ENCODE results near the gene AGBL1.

Gene AGBL1

DNA sequence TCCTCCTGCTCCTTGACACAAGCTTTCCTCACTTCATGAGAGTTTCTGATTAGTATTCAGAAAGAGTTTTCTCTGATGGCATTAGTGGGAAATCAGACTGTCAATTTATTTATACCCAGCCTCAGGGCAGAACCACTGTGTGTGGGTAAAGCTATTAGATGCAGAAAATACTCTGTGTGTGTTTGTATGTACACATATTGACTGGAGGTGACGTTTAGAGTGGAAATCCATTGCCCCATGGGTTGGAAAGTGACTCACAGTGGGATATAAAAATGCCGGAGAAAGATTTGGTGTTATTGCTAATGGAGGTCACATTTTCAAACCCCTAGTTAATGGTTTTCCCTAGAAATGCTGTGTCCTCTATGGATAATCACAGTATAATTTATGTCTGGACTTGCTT, 577.6 kb downstream of the AGBL1 start:
- no peak for DNase-seq

DNA sequence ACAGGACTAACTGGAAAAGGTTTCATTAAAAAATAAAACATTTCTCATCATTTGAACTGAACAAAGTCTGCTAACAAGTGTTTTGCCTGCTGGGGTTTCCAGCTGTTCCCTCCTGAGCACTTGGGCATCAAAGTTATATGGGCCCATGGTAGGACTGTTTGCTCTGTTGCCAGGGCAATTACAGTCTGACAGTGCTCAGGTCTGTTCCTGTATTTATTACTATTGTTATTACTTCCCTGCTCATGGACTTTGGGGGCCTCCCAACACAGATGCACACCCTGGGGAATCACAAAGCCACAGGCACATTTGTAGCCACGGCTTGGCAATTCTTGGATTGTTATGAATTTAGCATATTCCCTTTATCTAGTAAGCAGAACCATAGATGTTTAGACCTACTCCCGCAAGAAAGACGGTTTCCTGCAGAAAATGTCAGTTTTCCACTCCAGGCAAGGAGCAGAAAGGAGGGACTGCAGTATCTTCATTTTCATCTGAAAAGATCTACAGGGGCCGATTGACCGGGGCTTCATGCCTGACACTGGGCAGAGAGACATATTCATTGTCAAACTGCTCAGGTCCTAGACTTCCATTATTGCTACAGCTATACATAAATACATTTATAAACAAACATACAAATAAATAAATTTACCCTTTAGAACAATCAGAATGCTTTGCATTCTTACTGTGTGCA, 580.2 kb downstream of the AGBL1 start:
- DNase-seq = no peak

DNA sequence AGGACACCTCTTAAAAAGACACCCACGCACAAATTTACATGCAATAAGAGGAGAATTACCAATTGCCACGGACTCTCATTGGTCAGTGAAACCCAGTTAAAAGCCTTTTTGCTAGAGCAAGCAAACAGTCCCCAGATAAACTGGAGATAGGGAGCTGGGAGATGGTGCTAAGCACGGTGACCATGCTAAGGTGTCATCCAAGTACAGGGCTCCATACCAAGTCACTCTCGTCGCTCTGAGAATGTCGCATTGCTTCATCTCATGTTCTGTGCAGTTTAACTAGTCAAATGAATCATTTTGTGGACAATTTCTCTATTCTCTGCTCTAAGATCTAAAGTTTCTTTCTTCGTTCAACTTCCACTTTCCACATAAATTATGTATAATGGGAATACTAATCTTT, 581.9 kb downstream of the AGBL1 start:
- DNase-seq = no peak

DNA sequence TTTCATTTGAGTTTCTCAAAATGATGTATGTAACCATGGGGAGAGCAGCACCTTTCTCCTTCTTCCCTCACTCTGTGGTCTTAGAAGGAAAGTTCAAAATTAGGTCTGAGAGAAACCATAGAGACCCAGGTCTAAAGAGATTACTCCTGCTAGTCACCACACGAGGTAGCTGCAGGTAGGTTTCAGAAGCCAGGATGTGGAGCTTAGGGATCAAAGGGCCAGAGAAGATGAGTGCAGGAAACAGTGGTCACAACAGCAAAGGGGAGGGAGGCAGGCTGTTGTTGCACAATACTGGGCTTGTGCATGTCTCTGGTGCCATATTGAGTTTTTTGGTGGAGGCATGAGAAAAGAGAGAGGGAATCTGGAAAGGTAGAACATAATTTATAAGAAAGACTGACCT, 583.6 kb downstream of the AGBL1 start:
- DNase-seq = no peak

DNA sequence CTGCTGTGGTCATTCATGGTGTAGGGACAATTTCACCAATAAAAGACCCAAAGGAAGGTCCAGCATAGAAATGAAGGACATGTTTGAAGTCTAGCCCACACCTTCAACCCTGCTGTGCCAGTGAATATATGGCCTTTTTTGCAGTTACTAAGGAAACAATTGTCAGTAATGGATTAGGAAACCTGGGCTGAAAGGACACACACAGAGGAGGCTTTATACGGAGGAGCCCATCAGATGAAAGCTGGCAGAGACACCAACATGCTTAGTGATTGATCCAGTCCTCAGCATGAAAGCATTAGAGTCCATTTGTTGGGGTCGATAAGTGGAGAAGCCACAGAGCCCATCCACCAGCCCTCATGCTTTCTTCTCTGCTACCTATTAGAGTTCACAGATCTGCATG, 584.3 kb downstream of the AGBL1 start:
- DNase-seq = no peak

DNA sequence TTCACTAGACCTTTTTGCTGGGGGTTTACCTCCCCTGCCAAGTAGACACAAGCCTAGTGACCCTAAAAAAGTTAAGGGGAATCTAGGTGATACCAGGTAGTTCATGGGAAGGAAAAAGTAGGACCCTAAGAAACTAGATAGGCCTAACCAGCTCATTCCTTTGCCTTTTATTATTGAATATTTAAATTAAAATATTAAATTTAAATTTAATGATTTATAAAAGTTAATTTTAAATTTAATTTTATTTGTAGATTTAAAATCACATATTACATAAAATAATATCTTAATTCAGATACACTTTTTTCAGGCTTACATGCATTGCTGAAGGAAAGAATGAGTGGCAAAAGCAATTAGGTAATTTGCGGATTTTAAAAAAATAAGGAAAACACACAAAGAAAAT, 584.9 kb downstream of the AGBL1 start:
- no peak for DNase-seq

DNA sequence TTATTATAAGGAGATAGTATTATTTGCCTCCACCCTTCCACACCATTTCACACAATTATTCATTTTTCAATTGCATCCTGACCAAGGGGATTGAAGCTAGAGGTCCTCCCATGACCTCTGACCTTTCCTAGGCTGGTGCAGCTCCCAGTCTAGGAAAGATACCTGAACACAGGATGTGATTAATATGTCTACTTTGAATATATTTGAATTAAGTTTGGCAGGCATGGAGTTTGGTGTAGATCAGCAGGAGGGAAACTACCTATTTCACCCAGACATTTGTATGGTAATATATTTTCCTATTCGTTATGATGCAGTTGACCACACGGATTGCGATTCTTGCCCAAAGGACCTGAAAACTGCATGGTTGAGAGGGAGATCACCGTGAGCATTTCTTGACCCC, 596.3 kb downstream of the AGBL1 start:
- DNase-seq = no peak

DNA sequence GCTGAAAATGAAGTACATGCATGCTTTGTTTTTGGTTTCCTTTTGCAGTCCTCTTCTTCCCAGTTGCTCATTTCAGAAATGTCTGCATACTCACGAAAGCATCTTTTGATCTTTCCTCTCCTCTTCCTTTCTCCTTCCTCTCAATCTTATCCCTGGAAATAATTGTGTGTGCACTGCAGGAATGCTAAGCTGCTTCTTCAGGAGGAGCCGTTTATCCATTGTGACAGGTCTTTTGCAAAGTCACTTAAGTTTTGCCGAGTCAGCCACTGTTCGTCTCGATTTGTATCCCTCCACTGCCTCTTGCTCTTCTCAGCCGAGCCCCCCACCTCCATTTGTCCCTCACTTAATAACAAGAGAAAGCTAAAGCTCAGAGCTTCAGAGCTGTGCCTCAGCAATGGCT, 597.6 kb downstream of the AGBL1 start:
- no peak for DNase-seq

DNA sequence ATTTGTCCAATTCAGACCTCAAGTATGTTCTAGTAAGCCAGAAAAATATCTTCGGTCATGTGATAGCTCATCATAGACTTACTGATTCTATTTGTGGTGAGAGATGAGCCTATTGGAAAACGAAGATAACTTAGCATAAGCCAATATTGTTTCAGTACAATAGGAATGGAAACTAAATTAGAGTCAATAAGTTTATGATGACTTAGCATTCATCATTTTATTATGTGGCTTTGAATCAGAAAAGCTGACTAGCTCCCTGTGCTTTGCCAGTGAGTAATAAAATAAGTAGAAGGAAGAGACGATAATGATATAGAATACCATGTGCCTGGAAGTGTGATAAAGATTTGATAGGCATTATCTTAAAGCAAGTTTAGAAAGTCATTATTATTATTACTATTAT, 605.6 kb downstream of the AGBL1 start:
- DNase-seq = no peak

DNA sequence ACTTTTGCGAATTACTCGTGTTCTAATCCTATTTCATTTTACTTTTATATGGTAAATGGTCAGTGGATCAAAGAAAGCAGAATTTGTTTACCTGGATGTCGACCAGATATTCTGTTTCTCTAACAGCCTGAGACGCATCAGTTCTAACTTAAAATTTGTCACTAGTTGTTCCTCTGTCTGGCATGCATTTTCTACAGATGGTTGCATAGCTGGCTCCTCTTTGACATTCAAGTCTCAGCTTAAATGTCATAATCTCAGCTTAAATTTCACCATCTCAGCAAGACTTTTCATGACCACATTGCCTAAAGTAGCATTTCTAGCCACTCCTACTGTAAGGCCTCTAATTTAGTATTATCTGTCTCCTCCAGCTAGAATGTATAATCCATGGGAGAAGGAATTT, 609.3 kb downstream of the AGBL1 start:
- no peak for DNase-seq

DNA sequence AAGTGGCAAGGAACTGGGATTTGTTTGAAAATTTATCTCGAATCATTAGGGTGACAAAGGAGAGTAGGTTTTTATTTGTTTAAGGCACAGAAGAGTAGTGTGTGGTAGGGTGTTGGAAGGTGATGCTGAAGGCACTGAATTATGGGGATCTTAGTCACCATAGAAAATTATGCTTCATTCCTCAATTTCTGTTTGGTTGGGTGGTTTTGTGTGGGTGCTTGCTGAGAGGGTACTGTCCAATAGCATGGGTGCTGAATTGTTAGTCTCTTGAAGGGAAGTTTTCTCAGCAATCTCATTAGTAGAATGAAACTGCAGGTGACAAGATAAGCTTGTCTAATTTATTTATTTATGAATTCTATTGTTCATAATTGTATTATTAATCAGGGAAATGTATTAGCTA, 610.9 kb downstream of the AGBL1 start:
- no peak for DNase-seq

DNA sequence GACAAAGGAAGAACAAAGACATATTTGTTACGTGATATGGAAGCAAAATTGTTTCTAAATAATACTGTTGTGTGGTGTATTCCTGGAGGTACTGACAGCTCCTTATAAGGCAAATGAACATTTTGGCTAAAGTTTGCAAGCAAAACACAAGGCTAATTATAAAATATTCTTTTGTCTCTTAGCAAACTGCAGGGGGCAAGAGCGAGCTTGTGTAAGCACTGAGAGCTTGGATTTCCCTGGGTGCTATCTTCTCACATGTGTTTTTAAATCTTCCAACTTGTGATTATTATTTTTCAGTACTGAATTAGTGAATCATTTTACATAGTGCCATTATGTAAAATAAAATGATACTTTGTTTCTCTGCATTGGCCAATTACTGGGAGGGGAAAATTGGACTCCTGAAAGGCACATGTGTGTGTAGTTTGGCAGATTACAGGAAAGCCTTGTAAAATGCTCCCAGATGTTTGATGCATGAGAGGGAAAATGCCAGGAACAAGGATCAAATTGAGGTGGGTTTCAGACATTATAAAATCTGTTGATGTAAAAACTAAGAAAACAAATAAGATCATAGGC, 611.5 kb downstream of the AGBL1 start:
- DNase-seq = peak; percentile 10

DNA sequence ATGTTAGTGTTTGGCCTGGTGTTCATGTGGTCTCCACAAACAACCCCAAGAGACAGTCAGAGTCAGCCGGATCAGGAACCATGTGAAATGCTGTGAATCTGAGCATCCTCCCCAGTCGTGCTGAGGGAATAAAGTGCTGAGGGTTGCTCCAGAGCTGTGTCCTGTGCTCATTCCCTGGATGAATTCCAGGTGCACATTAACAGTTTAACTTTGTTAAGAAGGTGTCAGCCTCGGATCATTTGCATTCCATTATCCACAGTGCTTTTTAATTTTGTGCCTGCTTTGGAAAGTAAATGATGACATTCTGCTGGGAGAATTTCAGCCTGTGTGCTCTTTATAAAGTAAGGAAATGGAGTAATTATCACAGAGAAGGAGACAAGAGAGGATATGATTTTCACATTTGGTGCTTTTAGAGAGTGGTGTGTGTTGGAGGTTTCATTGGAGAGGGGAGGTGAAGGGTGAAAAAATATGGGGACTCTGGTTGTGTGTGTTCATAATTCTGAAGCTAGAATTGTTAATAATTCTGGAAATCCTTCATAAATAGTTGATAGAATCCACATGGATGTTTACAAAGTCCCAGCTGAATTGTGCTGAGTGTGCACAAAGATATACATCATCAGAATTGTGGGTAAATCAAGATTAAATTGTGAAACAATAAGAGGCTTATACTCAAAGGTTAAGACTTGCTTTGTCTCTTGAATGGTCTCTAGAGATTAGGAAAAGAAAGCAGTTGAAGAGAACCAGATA, 621.4 kb downstream of the AGBL1 start:
- no peak for DNase-seq

DNA sequence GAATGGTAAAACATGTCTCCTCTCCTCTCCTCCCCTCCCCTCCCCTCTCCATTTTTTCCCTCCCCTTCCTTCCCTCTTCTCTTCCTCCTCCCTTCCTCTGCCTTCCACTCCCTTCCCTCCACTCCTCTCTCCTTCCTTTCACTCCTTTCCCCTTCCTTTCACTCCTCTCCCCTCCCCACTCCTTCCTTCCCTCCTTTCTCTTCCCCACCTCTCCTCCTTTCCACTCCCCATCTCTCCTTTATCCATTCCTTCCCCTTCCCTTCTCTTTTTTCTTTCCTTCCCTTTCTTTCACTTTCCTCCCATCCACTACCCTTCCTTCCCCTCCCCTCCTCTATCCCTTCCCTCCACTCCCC, 621.9 kb downstream of the AGBL1 start:
- no peak for DNase-seq

DNA sequence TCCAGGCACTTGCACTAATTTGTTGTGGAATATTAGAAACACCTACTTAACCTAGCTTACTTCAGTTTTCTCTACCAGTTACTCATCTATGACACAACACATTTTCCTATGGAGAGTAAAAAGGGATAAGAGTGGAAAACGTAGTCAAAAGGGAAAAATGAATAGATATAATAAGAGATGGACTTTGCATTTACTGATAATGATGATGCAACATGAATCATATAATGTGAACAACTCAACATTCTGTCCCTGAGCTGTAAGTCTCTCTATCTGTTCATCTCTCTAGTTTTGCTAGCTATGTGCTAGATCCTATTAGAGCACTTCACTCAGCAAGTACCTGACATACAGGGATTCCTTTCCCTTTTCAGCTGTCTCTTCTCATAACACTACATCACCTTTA, 627.1 kb downstream of the AGBL1 start:
- no peak for DNase-seq

DNA sequence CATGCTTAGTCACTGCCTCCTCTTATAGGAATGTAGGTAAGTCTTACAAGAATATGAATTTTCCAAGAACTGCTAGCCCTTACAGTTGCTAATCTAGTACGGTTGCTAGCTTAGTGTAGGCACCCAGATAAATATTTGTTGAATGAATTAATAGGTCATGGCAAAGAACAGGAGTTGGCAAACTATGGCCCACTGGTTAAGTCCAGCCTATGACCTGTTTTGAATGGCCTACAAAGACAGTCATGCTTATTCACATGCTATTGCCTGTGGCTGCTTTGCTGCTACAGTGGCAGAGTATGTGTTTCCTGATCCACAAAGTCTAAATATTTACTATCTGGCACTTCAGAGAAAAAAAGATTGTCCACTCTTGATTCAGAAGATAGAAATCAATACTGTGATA, 631.8 kb downstream of the AGBL1 start:
- no peak for DNase-seq

DNA sequence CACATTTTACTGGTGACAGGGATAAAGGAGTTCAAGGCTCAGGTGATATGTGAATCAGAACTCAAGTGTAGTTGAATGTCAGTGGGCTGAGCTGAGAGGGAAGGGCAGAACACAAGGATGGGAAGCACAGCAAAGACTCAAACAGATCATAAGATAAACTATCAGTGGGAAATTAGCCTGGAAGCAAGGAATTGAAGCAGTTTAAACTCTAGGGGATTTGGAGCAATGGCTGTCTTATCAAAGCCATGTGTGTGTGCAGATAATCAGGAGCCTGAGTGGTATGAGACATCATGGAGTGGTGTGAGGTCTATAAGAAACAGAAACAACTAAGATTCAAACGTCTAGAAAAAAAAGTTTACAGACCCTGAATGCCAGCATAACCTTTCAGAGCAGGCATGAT, 634.6 kb downstream of the AGBL1 start:
- no peak for DNase-seq

DNA sequence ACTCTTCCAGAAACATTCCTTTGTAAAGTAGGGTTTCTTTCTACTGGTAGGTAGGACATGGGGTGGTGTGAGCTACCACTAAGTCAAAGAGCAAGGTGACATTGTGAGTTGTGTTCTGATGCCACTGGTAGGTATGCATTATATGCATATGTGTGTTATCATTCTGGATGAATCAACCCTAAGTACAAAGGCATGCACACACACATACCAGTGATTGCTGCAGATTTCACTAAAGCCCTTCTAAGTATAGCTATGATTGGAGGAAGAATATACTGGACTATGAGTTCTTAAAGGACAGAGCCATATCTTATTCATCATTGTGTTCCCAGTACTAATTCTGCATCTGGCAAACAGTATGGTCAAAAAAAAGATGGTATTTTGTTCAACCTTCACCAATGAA, 646.0 kb downstream of the AGBL1 start:
- no peak for DNase-seq

DNA sequence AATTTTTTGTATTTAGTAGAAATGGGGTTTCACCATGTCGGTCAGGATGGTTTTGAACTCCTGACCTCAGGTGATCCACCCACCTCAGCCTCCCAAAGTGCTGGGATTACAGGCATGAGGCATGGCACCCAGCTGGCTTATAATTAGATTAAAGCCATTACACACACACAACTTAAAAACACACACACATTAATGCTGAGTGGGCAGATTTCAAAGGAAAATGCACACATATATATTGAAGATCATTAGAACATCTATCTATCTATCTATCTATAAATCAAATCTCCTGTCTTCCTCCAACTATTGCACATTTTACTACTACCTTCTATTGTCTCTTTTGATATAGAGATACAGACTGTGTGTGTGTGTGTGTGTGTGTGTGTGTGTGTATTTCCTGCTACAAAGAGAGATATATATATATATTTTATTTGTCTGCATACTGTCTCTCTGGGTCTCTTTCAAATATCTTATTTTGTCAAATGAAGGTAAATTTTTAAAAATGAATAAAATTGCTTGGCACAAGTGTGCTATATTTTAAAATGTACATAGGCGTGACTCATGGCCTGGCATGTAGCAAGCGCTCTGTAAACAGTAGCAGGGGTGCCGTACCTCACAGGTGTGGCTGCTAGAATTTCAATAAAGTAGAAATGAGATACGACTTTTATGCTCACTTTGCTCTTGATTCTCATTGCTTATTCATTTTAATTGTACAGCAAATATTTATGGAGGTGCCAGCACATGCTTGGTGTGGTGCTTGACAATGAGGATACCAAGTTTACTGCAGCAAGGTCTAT, 655.8 kb downstream of the AGBL1 start:
- no peak for DNase-seq

DNA sequence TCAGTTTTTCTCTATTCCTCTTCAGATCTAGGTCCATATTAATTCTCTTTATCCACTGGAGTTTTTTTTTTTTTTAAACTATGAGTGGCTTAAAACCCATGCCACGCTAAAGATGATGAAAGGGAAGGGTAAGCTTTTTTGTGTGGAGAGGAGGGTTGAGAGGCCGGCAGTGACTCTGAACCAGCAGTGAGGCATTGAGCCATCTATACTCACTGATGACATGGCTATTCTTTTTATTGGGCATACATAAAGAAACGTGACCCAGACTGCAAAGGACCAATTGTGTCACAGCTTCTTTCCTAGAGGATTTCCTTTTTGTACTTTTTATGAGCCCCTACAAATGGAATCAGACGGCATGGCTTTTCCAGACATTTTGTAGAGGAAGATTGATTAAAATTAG, 662.2 kb downstream of the AGBL1 start:
- no peak for DNase-seq

DNA sequence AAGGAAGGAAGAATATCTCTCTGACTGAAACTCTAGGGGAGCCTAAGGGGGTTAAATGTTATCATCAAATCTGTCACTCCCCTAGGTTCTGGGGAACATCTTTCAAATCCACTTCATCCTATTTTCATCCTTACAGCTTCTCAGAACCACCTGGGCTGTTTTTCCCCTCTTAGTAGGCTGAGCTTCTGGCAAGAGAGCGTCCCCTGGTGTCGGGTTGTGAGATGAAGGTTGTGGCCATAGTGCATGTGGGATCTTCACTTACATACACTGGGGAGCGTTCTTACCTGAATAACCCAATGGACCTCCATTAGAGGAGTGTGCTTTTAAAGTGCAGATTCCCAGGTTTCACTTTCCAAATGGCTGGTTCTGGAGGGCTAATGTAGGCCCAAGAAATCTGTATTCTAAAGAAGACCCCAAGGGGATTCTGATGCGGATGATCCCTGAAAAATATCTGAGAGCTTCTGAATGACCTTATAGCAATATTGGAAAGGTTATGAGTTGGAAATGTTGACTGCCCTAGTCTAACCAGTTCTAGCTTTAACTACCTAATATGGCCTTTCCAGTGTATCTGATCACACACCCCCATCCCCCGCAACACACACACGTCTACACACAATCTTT, 663.7 kb downstream of the AGBL1 start:
- DNase-seq = peak; percentile 44

DNA sequence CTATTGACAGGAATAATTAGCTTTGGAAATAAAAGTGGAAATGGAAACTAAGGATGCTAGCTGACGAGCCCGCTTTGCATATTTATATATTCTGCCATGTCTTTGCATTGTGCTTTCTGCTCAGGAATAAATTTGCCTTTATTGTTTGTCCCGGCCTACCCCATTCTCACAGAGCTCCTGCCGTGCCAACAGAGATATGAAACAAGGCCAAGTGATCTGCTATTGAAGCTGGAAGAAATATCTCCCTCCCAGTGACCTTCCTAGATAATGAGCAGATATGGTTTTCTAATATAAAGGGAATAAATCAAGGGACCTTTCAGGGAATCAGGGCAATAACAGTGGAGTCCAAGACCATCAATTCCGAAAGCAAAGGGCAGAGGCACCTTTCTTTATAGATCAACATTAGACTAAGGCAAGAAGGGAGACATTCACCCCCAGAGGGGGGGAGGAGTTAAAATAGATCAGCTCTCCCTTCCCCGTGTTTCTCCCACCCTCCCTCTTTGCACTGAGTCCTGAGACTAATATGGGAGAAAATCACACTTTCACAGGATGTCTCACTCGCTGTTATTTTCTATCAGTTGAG, 664.6 kb downstream of the AGBL1 start:
- DNase-seq = no peak

DNA sequence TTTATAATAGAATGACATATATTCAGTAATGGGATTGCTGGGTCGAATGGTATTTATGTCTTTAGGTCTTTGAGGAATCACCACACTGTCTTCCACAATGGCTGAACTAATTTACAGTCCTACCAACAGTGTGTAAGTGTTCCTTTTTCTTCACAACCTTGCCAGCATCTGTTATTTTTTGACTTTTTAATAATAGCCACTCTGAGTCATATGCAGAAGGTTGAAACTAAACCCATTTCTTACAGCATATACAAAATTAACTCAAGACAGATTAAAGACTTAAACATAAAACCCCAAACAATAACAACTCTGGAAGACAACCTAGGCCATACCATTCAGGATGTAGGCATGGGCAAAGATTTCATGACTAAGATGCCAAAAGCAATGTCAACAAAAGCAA, 671.4 kb downstream of the AGBL1 start:
- DNase-seq = no peak

Data from hematopoietic multipotent progenitor cell treated with erythropoietin and hydrocortisone succinate and interleukin-3 and kit ligand, for 6 days (in vitro differentiated cells).